ENCODE data around the gene VPS26A. TPM values are rescaled to one million over a fixed set of nuclear protein-coding genes. Genes with fewer than 3 reads are reported as not detected.
A peak's percentile ranks its signal among the peaks of the same experiment; 100 is the strongest.

The VPS26A gene
- 10 to 100 TPM; 18.9 to 57.7 (median 40.9) TPM for total RNA-seq

GRCh38 chr10:69123747-69124562 lies at the start of gene VPS26A:
Gene VPS26A, plus strand, starts transcription at chr10:69124178. Its CDS starts 100 bp downstream, at chr10:69124278.
- H3K27ac ChIP-seq, result peak within 1 kb of the TSS; percentile 98 to 100 (median 99)
- H3K36me3 ChIP-seq, result no peaks in the 10 kb centered on the region
- ATAC-seq (ENCODE audit: low FRiP score in 2 of 2) (peak; percentile 99 to 100), DNase-seq (peak; percentile 99)
- peaks cover 8 to 33% (median 21%) of the 10 kb centered on the region in 4 donors for H3K4me1 ChIP-seq
- peak within 1 kb of the TSS; percentile 90 to 97 (median 94) for H3K4me3 ChIP-seq
- H3K27me3 ChIP-seq, result no peaks in the 10 kb centered on the region
- H3K9me3 ChIP-seq, result no peaks in the 10 kb centered on the region
- WGBS, 2 donors, result 0 to 1% methylated on average over 19 to 70 of the region's 82 CpGs
- peak in 1 of 4 donors; percentile 50 for TF ChIP-seq EP300 (IDR thresholded peaks at IDR 0.05)
- peak; percentile 94 to 95 for TF ChIP-seq POLR2AphosphoS5 (IDR thresholded peaks at IDR 0.05)
- peak in 4 of 6 experiments; percentile 9 to 35 (median 24) for TF ChIP-seq CTCF (IDR thresholded peaks at IDR 0.05)
- TF ChIP-seq POLR2A (IDR thresholded peaks at IDR 0.05), result peak in 3 of 4 donors; percentile 72 to 97 (median 94)

- ATAC-seq (ENCODE audit: low FRiP score in 2 of 2) (no peak), DNase-seq (no peak)
- TF ChIP-seq CTCF (IDR thresholded peaks at IDR 0.05) (no peak), POLR2A (IDR thresholded peaks at IDR 0.05) (no peak), EP300 (IDR thresholded peaks at IDR 0.05) (no peak)
- Histone ChIP-seq H3K36me3 (no peaks in the 10 kb centered on the region), H3K4me3 (no peak overlapping the region), H3K4me1 (peaks cover 0 to 4% (median 3%) of the 10 kb centered on the region in 4 donors), H3K9me3 (no peaks in the 10 kb centered on the region), H3K27me3 (no peaks in the 10 kb centered on the region), H3K27ac (no peak overlapping the region)
- WGBS, 2 donors, result 87 to 89% methylated on average over 4 of the region's 4 CpGs
Measured at GRCh38 chr10:69074532-69074931, 49.4 kb upstream of the VPS26A start.

DNA sequence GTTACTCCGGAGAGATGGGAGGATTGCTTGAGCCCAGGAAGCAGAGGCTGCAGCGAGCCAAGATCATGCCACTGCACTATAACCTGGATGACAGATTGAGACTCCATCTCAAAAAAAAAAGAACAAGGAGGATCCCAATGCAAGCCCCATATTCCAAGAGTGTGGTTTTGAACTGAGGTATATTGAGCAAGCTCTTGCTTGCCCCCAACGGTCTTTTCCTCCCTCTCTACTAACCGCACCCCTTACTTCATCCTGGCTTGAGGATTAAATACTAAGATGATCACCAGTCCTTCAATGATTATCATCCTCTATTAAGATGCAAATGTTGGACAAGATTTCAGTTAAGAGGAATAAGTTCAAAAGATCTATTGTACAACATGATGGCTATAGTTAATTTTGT lies 48.5 kb upstream of the VPS26A start:
- ATAC-seq (ENCODE audit: low FRiP score in 2 of 2), result no peak
- no peak for DNase-seq
- no peaks in the 10 kb centered on the region for H3K36me3 ChIP-seq
- WGBS, 2 donors, result 69 to 76% methylated on average over 4 of the region's 4 CpGs
- no peaks in the 10 kb centered on the region for H3K27me3 ChIP-seq
- TF ChIP-seq EP300 (IDR thresholded peaks at IDR 0.05) (no peak), CTCF (IDR thresholded peaks at IDR 0.05) (no peak), POLR2AphosphoS5 (IDR thresholded peaks at IDR 0.05) (no peak), POLR2A (IDR thresholded peaks at IDR 0.05) (no peak)
- no peak overlapping the region for H3K4me3 ChIP-seq
- no peak overlapping the region for H3K27ac ChIP-seq
- peaks cover 0 to 4% (median 3%) of the 10 kb centered on the region in 4 donors for H3K4me1 ChIP-seq
- no peaks in the 10 kb centered on the region for H3K9me3 ChIP-seq

DNA sequence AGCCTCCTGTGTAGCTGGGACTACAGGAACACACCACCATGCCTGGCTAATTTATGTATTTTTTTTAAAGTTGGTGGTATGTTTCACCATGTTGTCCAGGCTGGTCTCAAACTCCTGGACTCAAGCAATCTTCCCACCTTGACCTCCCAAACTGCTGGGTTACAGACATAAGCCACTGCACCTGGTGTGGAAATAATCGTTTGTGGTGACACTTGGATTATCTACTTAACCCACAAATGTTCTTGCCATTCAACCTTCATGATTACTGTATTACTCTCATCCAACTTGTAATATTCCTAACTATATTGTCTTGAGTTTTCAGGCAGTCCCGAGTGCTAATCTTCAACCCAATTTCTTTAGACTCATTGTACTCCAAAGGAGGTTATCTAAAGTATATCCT lies 45.7 kb upstream of the VPS26A start:
- H3K27me3 ChIP-seq, result no peaks in the 10 kb centered on the region
- H3K4me1 ChIP-seq, result peaks cover 0 to 4% (median 2%) of the 10 kb centered on the region in 4 donors
- DNase-seq (no peak), ATAC-seq (ENCODE audit: low FRiP score in 2 of 2) (no peak)
- no peaks in the 10 kb centered on the region for H3K9me3 ChIP-seq
- 66 to 88% methylated on average over 1 to 2 of the region's 2 CpGs for WGBS, 2 donors
- H3K4me3 ChIP-seq, result no peak overlapping the region
- H3K36me3 ChIP-seq, result no peaks in the 10 kb centered on the region
- TF ChIP-seq POLR2A (IDR thresholded peaks at IDR 0.05), result no peak
- no peak for TF ChIP-seq CTCF (IDR thresholded peaks at IDR 0.05)
- TF ChIP-seq POLR2AphosphoS5 (IDR thresholded peaks at IDR 0.05), result no peak
- no peak for TF ChIP-seq EP300 (IDR thresholded peaks at IDR 0.05)
- no peak overlapping the region for H3K27ac ChIP-seq

Measured in upper lobe of left lung (tissue), 6 donors.